ENCODE results near the gene CRIP2.

CRIP2 gene, protein sequence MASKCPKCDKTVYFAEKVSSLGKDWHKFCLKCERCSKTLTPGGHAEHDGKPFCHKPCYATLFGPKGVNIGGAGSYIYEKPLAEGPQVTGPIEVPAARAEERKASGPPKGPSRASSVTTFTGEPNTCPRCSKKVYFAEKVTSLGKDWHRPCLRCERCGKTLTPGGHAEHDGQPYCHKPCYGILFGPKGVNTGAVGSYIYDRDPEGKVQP

DNA sequence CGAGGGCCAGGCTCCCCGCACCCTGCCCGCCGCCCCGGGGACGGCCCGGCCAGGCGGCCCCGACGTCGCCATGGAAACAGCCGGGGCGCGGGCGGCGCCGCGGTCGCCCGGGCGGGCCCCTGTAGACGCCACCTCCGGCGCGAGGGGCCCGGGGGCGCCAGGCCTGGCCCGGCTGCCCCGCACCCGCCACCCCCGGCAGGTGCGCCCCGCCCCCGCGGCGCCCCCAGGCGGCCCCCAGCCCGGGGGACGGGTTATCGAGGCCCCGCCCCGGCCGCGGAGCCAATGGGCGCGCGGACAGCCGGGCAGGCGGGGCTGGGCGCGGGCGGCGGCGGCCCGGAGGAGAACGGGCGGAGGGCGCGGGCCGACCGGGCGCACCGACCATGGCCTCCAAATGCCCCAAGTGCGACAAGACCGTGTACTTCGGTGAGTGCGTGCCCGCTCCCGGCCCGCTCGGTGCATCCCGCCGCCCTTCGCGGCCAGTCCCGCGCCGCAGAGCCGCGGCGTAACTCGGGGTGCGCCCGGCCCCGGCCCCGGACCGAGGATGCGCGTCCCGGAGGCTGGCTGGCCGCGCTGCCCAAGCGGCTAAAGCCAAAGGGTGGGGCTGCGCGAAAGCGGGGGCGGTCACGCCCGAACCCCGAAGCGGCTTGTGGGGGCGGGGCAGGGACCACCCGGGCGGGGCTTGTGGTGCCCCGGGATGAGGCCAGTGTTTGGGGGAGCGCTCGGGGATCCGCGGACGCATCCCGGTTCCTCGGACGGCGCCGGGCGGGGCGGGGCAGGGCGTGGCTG, at the start of gene CRIP2:
CRIP2 (plus strand) TSS at position 339 of the 786 bp plus-strand sequence; CDS start at position 381, 42 bp downstream.
- DNase-seq (ENCODE audit: low read depth in 2 of 2, low spot score in 1 of 2) = no peak

DNA sequence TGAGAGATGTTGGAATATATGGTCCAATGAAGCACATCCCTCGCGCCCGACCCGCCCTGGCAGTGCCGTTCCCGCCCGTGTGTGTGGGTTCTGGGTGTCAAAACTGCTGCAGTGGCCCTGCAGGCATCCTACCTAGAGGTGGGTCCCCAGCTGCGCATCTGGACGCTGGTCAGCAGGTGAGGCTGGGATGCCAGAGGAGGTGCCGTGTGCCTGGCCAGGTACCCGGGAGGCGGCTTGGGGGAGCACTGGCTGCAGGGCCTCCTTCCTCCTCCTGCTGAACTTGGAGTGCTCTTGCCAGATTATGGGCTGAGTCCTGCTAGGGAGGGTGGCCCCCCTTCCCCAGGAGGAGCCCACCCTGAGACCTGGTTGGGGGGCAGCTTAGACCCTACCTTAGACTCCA, 49.8 kb upstream of the CRIP2 start:
- no peak for DNase-seq (ENCODE audit: low read depth in 2 of 2, low spot score in 1 of 2)

DNA sequence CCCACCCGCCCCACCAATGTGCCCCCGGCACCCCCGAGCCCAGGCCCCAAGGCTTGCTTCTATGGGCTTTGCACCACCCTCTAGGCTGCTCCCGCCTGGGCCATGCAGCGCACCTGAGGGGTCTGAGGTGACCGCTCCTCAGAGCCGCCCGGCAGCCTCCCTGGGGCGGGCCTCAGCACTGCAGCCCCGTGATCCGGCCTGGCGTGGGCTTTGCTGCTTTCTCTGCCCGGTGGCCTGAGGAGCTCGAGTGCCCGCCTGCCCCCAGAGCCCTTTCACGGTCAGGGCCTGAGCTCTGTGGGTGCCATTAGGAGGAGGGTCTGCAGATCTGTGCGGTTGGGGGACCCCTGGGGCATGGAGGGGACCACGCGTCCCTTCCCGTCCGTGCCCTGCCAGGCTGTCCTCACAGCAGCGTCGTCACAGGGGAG, 48.8 kb upstream of the CRIP2 start:
- no peak for DNase-seq (ENCODE audit: low read depth in 2 of 2, low spot score in 1 of 2)

DNA sequence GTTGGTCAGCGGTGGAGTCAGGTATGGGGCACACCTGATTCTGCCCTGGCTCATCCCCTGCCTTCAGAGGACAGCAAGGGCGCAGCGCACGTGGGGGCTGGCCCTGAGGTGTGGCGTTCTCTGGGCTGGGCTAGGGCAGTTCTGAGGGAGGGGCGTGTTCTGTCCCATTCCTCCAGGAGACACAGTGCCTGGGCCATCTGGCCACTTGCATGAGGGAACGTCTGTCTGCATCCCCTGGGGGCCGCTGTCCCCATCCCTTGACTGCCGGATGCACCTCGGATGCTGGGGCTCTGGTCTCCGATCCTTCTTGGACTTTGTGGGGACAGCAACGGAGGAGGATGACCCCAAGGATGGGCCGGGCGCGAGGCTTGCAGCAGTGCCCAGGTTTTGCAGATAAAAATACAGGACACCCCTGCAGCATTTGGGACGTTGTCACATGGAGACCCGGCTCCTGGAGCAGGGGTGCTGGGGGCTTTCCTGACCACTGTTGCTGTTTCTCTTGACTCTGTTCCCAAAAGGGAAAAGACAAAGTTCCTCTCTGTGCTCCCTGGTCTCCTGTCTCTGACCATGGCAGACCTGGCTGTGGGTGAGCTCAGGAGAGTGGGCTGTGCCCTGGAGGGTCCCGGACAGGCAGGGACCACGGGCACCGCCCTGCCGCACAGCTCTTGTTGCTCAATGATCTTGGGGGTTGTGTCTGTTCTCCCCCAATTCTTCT, 48.0 kb upstream of the CRIP2 start:
- no peak for DNase-seq (ENCODE audit: low read depth in 2 of 2, low spot score in 1 of 2)

DNA sequence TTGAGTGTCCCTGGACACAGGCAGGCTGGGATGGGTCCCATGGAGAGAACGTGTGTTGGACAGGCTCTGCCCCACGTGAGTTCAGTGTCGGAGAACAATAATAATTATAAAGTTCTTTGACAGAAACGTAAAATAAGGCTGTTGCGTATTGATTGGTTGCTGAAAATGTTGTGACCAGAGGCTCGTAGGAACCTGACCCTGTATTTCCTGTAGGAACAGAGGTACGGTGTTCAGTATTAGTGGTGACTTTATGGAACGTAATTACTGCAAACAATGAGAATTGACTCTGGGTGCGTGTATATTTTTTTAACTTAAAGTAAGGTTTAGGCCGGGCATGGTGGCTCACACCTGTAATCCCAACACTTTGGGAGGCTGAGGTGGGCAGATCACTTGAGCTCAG, 47.2 kb upstream of the CRIP2 start:
- no peak for DNase-seq (ENCODE audit: low read depth in 2 of 2, low spot score in 1 of 2)

DNA sequence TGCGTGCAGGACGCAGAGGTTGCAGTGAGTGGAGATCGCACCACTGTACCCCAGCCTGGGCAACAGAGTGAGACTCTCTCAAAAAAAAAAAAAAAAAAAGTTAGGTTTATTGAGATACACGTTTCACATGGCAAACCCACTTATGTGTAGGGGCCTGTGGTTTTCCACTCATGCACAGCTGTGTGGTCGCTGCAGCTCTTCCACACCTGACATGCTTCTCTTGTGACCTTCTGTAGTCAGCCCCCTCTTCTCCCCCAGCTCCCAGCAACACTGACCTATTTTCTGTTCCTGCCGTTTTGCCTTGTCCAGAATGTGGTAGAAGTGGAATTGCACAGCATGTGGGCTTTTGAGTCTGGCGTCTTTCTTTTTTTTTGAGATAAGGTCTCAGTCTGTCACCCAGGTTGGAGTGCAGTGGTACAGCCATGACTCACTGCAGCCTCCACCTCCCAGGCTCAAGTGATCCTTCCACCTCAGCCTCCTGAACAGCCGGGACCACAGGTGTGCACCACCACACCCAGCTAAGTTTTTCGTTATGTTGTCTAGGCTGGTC, 46.6 kb upstream of the CRIP2 start:
- DNase-seq (ENCODE audit: low read depth in 2 of 2, low spot score in 1 of 2) = no peak

DNA sequence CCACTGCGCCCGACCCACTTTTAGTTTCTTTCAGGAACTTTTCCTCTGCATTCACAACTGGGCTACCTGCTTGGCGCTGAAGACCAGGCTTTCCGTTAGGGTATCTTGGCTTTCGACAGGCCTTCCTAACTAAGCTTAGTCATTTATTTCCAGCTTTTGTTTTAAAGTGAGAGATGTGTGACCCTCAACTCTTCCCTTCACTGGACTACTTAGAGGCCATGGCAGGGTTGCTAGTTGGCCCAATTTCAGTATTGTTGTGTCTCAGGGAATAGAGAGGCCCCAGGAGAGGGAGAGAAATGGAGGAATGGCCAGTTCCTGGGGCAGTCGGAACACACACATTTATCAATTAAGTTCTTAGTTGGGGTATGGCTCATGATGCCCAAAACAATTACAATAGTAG, 44.6 kb upstream of the CRIP2 start:
- no peak for DNase-seq (ENCODE audit: low read depth in 2 of 2, low spot score in 1 of 2)

DNA sequence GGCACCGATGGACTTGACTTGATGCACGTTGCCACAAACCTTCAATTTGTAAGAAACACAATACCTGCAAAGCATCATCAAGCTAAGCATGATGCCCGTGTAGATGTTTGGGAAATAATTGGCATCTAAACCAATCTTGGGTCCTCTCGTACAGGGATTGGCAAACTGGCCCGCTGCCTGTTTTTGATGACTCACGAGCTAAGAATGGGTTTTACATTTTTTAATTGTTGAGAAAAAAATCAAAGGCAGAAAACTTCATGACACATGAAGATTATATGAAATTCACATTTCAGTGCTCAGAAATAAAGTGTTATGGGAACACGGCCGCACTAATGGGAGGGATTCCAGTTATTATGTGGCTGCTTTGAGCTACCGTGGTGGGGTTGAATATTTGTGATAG, 44.1 kb upstream of the CRIP2 start:
- DNase-seq (ENCODE audit: low read depth in 2 of 2, low spot score in 1 of 2) = no peak

DNA sequence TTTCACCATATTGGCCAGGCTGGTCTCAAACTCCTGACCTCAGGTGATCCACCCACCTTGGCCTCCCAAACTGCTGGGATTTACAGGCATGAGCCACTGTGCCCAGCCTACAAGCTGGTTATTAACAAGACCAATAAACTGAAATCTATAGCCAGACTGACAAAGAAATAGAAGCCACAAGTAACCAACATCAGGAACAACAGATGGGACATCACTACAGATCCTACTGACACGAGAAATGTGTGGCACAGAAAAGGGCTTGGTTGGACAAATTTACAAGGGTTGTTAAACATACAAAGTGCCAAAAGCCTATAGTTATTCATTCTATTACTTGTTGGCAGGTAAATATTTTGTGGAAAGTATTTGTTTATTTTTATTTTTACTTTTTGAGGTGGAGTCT, 43.4 kb upstream of the CRIP2 start:
- DNase-seq (ENCODE audit: low read depth in 2 of 2, low spot score in 1 of 2) = no peak

DNA sequence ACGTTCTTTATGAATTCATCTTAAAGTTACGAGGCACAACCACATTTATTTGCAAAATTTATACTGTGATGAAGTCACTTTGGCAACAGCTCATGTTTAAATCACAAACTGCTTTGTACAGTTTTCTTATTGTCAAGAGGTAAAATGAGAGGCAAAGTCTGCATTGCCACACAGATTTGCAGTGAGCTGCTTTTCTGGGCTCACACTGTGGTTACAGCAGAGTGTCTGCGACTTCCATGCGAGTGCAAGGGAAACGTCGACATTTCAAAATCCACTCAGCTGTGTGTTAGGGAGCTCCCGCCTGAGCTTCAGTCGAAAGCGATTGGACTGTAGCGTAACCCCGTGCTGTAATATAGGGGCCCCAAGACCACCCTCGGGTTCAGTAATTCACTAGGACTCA, 42.0 kb upstream of the CRIP2 start:
- DNase-seq (ENCODE audit: low read depth in 2 of 2, low spot score in 1 of 2) = no peak

DNA sequence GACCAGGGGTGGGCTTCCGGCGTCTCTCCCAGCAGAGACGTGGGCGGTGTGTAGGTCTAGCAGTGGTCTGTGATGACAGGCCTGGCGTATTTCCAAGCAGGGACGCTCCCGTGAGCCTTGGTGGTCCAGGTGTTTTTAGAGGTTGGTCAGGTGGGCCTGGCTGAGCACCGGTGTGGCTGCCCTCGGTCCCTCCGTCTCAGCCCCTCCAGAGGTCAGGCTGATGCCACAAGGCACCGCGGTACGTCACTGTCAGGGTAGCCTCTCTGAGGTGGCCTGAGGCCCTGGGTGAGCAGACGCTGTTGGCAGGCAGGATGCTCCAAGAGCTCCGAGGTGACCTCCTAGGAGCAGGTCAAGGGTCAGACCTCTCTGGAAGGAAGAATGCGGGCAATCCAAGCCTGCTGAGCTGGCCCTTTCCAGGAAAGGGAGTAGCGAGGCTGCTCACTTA, 41.4 kb upstream of the CRIP2 start:
- no peak for DNase-seq (ENCODE audit: low read depth in 2 of 2, low spot score in 1 of 2)

DNA sequence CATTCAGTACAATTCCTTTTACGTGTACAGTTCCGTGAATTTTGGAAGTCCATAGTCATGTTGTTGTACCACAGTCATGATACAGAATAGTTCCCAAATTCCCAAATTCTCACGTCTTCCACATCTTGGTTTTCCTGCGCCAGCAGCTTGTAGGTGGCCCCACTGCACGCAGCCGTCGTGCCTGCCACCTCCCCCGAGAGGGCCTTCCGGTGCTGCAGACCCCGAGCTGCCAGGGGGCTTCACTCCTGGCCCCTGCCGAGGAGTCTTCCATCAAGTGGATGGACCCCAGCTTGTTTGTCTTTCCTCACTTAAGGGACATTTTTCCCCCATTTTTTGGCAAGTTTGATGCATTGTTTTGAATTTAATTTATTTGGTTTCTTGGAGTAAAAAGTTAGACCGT, 38.2 kb upstream of the CRIP2 start:
- no peak for DNase-seq (ENCODE audit: low read depth in 2 of 2, low spot score in 1 of 2)

DNA sequence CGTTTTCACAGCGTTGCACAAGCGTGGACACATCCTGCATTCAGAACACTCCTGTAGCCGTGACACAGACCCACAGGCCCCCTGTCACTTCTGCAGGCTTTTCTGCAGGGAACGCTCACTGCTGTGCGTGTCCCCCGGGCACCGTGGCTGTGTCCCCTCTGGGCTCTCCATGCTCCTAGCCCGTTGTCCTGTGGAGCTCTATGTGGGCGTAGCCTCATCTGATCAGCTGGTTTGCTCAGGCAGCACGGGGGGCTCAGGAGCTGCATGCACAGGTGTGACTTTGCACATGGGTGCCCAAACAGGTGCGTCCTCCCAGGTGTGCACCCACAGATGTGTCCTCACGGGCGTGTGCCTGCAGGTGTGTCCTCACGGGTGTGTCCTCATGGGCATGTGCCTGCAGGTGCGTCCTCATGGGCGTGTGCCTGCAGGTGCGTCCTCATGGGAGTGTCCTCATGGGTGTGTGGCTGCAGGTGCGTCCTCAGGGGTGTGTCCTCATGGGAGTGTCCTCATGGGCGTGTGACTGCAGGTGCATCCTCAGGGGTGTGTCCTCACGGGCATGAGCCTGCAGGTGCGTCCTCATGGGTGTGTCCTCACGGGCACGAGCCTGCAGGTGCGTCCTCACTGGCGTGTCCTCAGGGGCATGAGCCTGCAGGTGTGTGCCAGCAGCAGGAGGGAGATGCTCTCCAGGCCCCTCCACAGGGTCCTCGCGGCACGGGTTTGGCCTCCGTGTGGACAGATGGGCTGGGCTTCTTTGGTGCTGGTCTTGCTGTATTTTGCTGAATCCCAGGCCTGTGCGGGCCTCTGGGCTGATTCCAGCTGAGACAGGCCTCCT, 37.5 kb upstream of the CRIP2 start:
- DNase-seq (ENCODE audit: low read depth in 2 of 2, low spot score in 1 of 2) = no peak

DNA sequence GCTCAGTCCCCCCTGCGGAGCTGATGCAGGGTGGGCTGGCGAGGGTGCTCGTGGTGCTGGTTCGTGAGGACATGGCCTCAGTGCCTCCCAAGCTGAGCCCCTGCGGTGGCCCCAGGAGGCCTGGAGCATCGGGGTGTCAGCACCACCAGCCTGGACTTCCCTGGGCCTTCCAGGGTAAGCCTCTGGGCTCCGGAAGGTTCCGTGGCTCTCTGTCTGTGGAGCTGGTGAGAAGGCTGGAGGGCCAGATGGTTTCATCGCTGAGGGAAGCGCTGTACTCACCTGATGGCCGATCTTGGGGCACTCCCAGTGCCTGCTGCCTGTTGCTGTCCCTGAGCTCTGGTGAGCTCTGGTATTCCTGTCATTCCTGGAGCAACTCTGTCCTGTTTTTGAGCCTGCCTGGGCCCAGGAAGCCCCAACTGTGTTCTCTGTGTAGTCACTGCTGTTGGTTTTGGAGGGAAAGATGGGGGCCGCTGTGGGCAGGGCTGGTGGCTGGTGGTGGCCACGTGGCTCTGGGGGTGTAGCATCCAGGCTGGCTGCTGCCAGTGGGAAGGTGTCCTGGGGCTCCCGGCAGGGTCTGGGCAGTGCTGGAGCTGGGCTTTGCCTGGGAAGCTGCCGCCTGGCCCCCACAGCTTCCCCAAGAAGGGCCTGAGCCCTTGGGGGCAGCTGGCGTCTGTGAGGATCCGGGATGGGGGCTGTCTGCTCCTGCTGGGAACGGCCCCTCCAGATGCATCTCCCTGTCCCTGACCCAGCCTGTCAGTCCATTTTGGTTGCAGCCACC, 36.7 kb upstream of the CRIP2 start:
- no peak for DNase-seq (ENCODE audit: low read depth in 2 of 2, low spot score in 1 of 2)

DNA sequence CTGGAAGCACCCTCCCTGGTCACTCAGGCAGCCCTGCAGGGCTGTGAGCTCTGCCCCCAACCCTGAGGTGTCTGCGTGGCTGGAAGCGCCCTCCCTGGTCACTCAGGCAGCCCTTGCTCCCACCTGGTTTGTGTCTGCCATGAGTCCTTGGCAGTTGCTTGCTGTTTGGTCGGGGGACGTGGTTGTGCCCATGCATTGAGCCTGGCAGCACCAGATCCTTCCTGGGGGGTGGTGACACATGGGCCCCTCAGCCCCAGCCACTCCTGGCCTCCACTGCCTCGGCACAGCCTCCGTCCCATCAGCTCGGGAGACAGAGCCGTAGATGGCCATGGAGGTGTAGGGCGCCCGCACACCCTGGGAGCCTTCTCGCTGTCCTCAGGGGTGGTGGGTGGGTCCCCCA, 35.4 kb upstream of the CRIP2 start:
- no peak for DNase-seq (ENCODE audit: low read depth in 2 of 2, low spot score in 1 of 2)

DNA sequence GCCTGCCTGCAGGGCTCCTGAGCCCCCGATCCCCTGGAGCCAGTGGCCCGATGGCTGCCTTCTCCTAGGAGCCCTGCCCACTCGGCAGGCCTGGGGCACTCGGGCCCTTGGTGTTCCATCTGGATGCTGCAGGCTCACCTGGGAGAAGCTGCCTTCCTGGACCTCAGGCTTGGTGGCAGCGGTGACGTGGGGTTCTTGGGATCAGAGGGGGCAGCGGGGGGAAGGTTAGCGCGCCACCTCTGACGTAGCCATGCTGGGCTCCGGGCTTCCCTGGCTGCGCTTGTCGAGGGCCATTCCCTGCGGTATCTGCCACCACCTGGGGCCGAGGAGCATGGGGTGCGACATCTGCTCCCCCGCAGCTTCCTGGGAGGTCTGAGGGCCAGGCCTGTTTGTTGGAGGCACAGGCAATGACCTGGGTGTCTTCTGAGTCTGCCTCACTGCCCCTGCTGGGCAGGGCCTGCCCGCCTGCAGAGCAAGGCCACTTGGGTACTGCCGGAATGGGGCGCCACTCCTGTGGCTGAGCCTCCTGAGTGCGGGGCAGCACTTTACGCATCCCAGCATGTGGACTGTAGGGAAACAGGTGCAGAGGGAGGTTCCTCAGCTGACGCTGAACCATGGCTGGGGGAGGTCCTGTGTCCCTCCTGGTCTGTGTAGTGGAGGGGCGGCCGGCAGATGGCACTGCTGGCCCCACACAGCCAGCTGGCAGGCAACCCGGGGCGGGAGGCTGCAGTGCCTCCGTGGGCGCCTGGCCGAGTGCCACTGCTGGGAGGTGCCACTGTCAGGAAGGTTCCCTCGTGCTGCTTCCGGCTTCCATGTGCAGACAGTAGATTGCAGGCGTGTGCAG, 34.7 kb upstream of the CRIP2 start:
- DNase-seq (ENCODE audit: low read depth in 2 of 2, low spot score in 1 of 2) = no peak

DNA sequence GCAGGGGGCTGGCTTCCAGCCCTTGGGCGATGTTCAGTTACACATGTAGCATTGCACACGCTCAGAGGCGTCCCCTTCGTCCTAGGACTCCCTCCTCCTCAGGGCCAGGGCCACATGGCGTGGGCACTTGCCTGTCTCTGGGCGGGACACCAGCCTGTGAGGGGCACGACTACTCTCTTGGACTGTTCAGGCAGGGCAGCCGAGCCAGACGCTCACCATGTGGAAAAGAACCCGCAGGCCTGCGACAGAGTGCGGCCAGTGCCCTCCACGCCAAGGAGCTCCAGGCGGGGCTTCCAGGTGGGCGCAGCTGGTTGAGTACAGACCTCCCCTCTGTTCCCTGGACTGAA, 34.1 kb upstream of the CRIP2 start:
- no peak for DNase-seq (ENCODE audit: low read depth in 2 of 2, low spot score in 1 of 2)

DNA sequence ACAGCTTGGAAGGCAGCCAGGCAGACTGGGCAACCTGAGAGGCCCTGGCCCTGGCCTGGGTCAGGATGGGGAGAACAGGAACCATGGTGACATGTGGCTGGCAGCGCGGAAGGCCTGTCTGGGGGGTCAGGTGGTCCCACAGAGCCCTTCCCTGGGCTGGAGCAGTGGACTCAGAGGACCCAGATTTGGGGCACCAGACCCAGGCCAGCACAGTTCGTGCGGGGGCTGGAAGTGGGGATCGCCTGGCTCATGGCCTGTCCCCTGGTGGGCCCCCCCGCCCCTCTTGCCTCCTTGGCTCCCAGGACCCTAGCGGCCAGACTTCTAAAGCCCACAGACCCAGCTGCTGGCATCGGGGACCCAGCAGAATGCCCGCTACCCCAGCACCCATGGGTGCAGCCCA, 33.6 kb upstream of the CRIP2 start:
- no peak for DNase-seq (ENCODE audit: low read depth in 2 of 2, low spot score in 1 of 2)

DNA sequence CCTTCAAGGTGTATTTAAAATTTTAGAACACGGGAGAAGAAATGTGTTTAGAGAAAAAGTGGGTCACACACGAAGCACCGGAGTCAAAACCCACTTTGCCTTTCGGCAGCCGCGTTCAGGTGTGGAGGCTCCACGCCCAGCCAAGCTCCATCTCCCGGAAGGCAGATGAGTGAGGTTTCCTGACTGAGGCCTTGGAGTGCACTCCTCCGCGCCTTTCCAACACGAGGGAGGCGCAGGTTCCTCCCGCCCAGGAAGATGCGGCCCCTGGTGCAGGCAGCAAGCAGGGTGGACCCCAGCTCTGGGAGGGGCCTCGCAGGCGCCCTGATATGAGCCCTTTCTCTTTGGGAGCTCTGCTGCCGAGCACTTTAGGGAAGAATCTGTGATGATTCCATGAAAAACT, 32.5 kb upstream of the CRIP2 start:
- no peak for DNase-seq (ENCODE audit: low read depth in 2 of 2, low spot score in 1 of 2)

DNA sequence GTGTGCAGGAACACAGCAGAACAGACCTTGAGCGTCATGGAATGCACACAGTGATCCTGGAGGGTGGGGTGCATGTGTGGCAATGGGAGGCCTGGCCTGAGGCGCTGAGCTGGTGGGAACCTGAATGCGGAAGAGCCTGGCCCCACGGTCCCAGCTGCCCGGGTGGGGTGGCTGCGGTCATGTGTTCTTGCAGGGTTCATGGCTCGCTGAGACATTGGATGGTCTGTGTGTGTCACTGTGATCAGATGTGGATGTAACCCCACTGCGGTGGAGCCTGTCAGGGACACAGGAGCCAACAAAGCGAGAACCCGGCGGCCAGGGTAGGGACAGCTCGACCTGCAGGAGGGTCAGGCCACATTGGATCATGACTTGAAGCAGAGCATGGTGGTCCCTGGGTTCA, 31.8 kb upstream of the CRIP2 start:
- DNase-seq (ENCODE audit: low read depth in 2 of 2, low spot score in 1 of 2) = no peak

Measured in stimulated activated CD8-positive, alpha-beta memory T cell treated with anti-CD3 and anti-CD28 coated beads, Interleukin-4, amount 100 ng/mL, for 1 hour (primary cell).